ENCODE data around the gene BCAR3.
"Not testable (repeated sequence)": the region's sequence is repeated elsewhere in the genome, so short reads cannot be mapped to it uniquely, and the experiment has no call there.

Gene BCAR3

GRCh38 chr1:93705892-93706500 lies 24.4 kb upstream of the BCAR3 start:
- DNase-seq (ENCODE audit: low read depth): no peak

- no peak for DNase-seq (ENCODE audit: low read depth)
Observed at GRCh38 chr1:93704052-93704451, 22.4 kb upstream of the BCAR3 start.

GRCh38 chr1:93703643-93704042 lies 22.0 kb upstream of the BCAR3 start:
- no peak for DNase-seq (ENCODE audit: low read depth)

GRCh38 chr1:93702828-93703183 lies 21.2 kb upstream of the BCAR3 start:
- DNase-seq (ENCODE audit: low read depth): no peak

GRCh38 chr1:93702111-93702827 lies 20.6 kb upstream of the BCAR3 start:
- no peak for DNase-seq (ENCODE audit: low read depth)

GRCh38 chr1:93701629-93702028 lies 20.0 kb upstream of the BCAR3 start:
- DNase-seq (ENCODE audit: low read depth): peak; percentile 88

GRCh38 chr1:93700532-93701469 lies 19.2 kb upstream of the BCAR3 start:
- no peak for DNase-seq (ENCODE audit: low read depth)

- DNase-seq (ENCODE audit: low read depth): no peak
Observed at GRCh38 chr1:93699503-93700168, 18.0 kb upstream of the BCAR3 start.

- no peak for DNase-seq (ENCODE audit: low read depth)
Observed at GRCh38 chr1:93699049-93699384, 17.4 kb upstream of the BCAR3 start.

GRCh38 chr1:93698329-93699048 lies 16.9 kb upstream of the BCAR3 start:
- DNase-seq (ENCODE audit: low read depth): no peak

GRCh38 chr1:93697566-93697965 lies 15.9 kb upstream of the BCAR3 start:
- not testable (repeated sequence) for DNase-seq (ENCODE audit: low read depth)

- no peak for DNase-seq (ENCODE audit: low read depth)
Observed at GRCh38 chr1:93695411-93696005, 13.9 kb upstream of the BCAR3 start.

GRCh38 chr1:93694819-93695218 lies 13.2 kb upstream of the BCAR3 start:
- DNase-seq (ENCODE audit: low read depth): no peak

- no peak for DNase-seq (ENCODE audit: low read depth)
Observed at GRCh38 chr1:93694039-93694438, 12.4 kb upstream of the BCAR3 start.

- DNase-seq (ENCODE audit: low read depth): peak; percentile 77
Observed at GRCh38 chr1:93692983-93693591, 11.4 kb upstream of the BCAR3 start.

GRCh38 chr1:93692451-93692861 lies 10.8 kb upstream of the BCAR3 start:
- no peak for DNase-seq (ENCODE audit: low read depth)

- DNase-seq (ENCODE audit: low read depth): no peak
Observed at GRCh38 chr1:93692026-93692425, 10.4 kb upstream of the BCAR3 start.

GRCh38 chr1:93690921-93691789 lies 9.5 kb upstream of the BCAR3 start:
- no peak for DNase-seq (ENCODE audit: low read depth)

- no peak for DNase-seq (ENCODE audit: low read depth)
Observed at GRCh38 chr1:93690341-93690740, 8.7 kb upstream of the BCAR3 start.
